ENCODE results near the gene PDE3B.

PDE3B gene

DNA sequence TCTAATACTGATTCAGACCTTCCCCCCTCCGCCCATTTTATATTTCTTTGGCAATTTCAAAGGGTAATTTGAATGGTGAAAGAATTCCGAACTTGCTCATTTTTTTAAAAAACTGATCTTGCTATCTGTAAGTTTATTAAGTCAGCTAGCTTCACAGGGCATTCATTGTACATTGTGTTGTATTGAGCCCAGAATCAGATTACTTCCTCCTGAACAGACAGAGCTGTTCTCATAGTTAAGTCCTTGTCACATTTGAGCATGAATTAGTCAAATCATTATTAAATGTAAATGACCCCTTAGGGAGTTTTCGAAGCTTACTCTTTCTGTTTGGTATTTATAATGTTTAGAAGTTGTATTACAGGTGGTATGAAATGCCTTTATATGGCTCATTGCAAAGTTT lies 214.0 kb downstream of the PDE3B start:
- H3K27me3 ChIP-seq (ENCODE audit: insufficient read depth, poor library complexity, severe bottlenecking) = no peaks in the 10 kb centered on the region
- no peak overlapping the region for H3K4me3 ChIP-seq (replicated peaks; ENCODE audit: insufficient read depth, low read length)
- TF ChIP-seq GABPA (IDR thresholded peaks at IDR 0.05; ENCODE audit: low read depth) = no peak
- TF ChIP-seq, protein P1, sequence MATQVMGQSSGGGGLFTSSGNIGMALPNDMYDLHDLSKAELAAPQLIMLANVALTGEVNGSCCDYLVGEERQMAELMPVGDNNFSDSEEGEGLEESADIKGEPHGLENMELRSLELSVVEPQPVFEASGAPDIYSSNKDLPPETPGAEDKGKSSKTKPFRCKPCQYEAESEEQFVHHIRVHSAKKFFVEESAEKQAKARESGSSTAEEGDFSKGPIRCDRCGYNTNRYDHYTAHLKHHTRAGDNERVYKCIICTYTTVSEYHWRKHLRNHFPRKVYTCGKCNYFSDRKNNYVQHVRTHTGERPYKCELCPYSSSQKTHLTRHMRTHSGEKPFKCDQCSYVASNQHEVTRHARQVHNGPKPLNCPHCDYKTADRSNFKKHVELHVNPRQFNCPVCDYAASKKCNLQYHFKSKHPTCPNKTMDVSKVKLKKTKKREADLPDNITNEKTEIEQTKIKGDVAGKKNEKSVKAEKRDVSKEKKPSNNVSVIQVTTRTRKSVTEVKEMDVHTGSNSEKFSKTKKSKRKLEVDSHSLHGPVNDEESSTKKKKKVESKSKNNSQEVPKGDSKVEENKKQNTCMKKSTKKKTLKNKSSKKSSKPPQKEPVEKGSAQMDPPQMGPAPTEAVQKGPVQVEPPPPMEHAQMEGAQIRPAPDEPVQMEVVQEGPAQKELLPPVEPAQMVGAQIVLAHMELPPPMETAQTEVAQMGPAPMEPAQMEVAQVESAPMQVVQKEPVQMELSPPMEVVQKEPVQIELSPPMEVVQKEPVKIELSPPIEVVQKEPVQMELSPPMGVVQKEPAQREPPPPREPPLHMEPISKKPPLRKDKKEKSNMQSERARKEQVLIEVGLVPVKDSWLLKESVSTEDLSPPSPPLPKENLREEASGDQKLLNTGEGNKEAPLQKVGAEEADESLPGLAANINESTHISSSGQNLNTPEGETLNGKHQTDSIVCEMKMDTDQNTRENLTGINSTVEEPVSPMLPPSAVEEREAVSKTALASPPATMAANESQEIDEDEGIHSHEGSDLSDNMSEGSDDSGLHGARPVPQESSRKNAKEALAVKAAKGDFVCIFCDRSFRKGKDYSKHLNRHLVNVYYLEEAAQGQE (IDR thresholded peaks at IDR 0.05; ENCODE audit: insufficient replicate concordance, low read depth) = no peak
- TF ChIP-seq SPI1 (IDR thresholded peaks at IDR 0.05; ENCODE audit: borderline replicate concordance, low read depth) = no peak
- TF ChIP-seq, protein P2, sequence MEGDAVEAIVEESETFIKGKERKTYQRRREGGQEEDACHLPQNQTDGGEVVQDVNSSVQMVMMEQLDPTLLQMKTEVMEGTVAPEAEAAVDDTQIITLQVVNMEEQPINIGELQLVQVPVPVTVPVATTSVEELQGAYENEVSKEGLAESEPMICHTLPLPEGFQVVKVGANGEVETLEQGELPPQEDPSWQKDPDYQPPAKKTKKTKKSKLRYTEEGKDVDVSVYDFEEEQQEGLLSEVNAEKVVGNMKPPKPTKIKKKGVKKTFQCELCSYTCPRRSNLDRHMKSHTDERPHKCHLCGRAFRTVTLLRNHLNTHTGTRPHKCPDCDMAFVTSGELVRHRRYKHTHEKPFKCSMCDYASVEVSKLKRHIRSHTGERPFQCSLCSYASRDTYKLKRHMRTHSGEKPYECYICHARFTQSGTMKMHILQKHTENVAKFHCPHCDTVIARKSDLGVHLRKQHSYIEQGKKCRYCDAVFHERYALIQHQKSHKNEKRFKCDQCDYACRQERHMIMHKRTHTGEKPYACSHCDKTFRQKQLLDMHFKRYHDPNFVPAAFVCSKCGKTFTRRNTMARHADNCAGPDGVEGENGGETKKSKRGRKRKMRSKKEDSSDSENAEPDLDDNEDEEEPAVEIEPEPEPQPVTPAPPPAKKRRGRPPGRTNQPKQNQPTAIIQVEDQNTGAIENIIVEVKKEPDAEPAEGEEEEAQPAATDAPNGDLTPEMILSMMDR (IDR thresholded peaks at IDR 0.05; ENCODE audit: insufficient read depth, low read length) = no peak
- TF ChIP-seq POLR2AphosphoS5 (IDR thresholded peaks at IDR 0.05; ENCODE audit: low read depth) = no peak
- H3K27ac ChIP-seq (replicated peaks) = no peak overlapping the region
- no peak for DNase-seq (ENCODE audit: low read depth in 1 of 2, low spot score in 1 of 2)

- no peaks in the 10 kb centered on the region for H3K27me3 ChIP-seq (ENCODE audit: insufficient read depth, poor library complexity, severe bottlenecking)
- H3K4me3 ChIP-seq (replicated peaks; ENCODE audit: insufficient read depth, low read length) = no peak overlapping the region
- TF ChIP-seq, protein P2 (IDR thresholded peaks at IDR 0.05; ENCODE audit: insufficient read depth, low read length) = no peak
- TF ChIP-seq SPI1 (IDR thresholded peaks at IDR 0.05; ENCODE audit: borderline replicate concordance, low read depth) (no peak), POLR2AphosphoS5 (IDR thresholded peaks at IDR 0.05; ENCODE audit: low read depth) (no peak), GABPA (IDR thresholded peaks at IDR 0.05; ENCODE audit: low read depth) (no peak)
- TF ChIP-seq, protein P1 (IDR thresholded peaks at IDR 0.05; ENCODE audit: insufficient replicate concordance, low read depth) = no peak
Measured at GRCh38 chr11:14858404-14858803, 214.8 kb downstream of the PDE3B start.

GRCh38 chr11:14860511-14860910 lies 216.9 kb downstream of the PDE3B start:
- Histone ChIP-seq H3K4me3 (replicated peaks; ENCODE audit: insufficient read depth, low read length) (no peak overlapping the region), H3K27ac (replicated peaks) (no peak overlapping the region), H3K27me3 (ENCODE audit: insufficient read depth, poor library complexity, severe bottlenecking) (no peaks in the 10 kb centered on the region)
- TF ChIP-seq SPI1 (IDR thresholded peaks at IDR 0.05; ENCODE audit: borderline replicate concordance, low read depth) (no peak), GABPA (IDR thresholded peaks at IDR 0.05; ENCODE audit: low read depth) (no peak), POLR2AphosphoS5 (IDR thresholded peaks at IDR 0.05; ENCODE audit: low read depth) (no peak)
- TF ChIP-seq, protein P2 (IDR thresholded peaks at IDR 0.05; ENCODE audit: insufficient read depth, low read length) = no peak
- TF ChIP-seq, protein P1 (IDR thresholded peaks at IDR 0.05; ENCODE audit: insufficient replicate concordance, low read depth) = no peak
- no peak for DNase-seq (ENCODE audit: low read depth in 1 of 2, low spot score in 1 of 2)

More at GRCh38 chr11:14858404-14858803, 214.8 kb downstream of the PDE3B start:
- no peak overlapping the region for H3K27ac ChIP-seq (replicated peaks)
- no peak for DNase-seq (ENCODE audit: low read depth in 1 of 2, low spot score in 1 of 2)

Measured in HL-60 (cell line).